OCI-LY1 (cell line): ENCODE measurements around the gene FAM204A.

Source experiments
- H2AFZ ChIP-seq: fragments of 200-600 bp; sonication (generic), shearing (Covaris generic); 2 replicates; pipeline ENCODE4 v1.6.0; 2014; ENCODE audit warnings: antibody characterized with exemption, mild to moderate bottlenecking, low read length
- H3F3A ChIP-seq: fragments of 200-600 bp; sonication (generic), shearing (Covaris generic); 2 replicates; pipeline ENCODE4 v1.6.0; 2014; ENCODE audit warnings: mild to moderate bottlenecking, antibody characterized with exemption, low read length, moderate library complexity; ENCODE audit not compliant: insufficient read depth
- H3K27ac ChIP-seq: fragments of 200-600 bp; sonication (generic); 2 replicates; pipeline ENCODE4 v1.5.1; 2014; ENCODE audit warnings: low read length, mixed run types, mild to moderate bottlenecking, low read depth; ENCODE audit not compliant: poor library complexity, severe bottlenecking
- H3K27me3 ChIP-seq: fragments of 200-600 bp; sonication (generic); 2 replicates; pipeline ENCODE4 v1.6.0; 2014; ENCODE audit warnings: antibody characterized with exemption, mild to moderate bottlenecking, low read length, moderate library complexity; ENCODE audit not compliant: insufficient read depth
- H3K36me3 ChIP-seq: fragments of 200-600 bp; sonication (generic); 2 replicates; pipeline ENCODE4 v1.6.1; 2014; ENCODE audit warnings: mild to moderate bottlenecking, antibody characterized with exemption, low read length, moderate library complexity, mixed read lengths; ENCODE audit not compliant: insufficient read depth
- H3K4me1 ChIP-seq: fragments of 200-600 bp; sonication (generic); 2 replicates; pipeline ENCODE4 v1.5.1; 2014; ENCODE audit warnings: mild to moderate bottlenecking, low read length, moderate library complexity; ENCODE audit not compliant: insufficient read depth, severe bottlenecking
- H3K4me2 ChIP-seq: fragments of 200-600 bp; sonication (generic), shearing (Covaris generic); 2 replicates; pipeline ENCODE4 v1.6.1; 2014; ENCODE audit warnings: low read length
- H3K4me3 ChIP-seq: fragments of 200-600 bp; sonication (generic); 2 replicates; pipeline ENCODE4 v1.5.1; 2014; ENCODE audit warnings: low read length, low read depth, mild to moderate bottlenecking, mixed read lengths; ENCODE audit not compliant: poor library complexity, severe bottlenecking
- H3K79me2 ChIP-seq: fragments of 200-600 bp; shearing (Covaris generic); 2 replicates; pipeline ENCODE4 v1.6.1; 2016; ENCODE audit warnings: mixed run types, low read length, mixed read lengths; ENCODE audit not compliant: insufficient read depth
- H3K9ac ChIP-seq: fragments of 200-600 bp; sonication (generic), shearing (Covaris generic); 2 replicates; pipeline ENCODE4 v1.6.1; 2014; ENCODE audit warnings: mild to moderate bottlenecking, low read length, mixed read lengths
- H3K9me2 ChIP-seq: fragments of 200-600 bp; sonication (generic), shearing (Covaris generic); 2 replicates; pipeline ENCODE4 v1.6.1; 2014; ENCODE audit warnings: low read depth, mild to moderate bottlenecking, low read length, mixed read lengths
- H3K9me3 ChIP-seq: fragments of 200-600 bp; shearing (Covaris generic); 2 replicates; pipeline ENCODE4 v1.6.1; 2014; ENCODE audit warnings: low read length, mixed read lengths
- H4K20me1 ChIP-seq: fragments of 200-600 bp; sonication (generic), shearing (Covaris generic); 2 replicates; pipeline ENCODE4 v1.6.0; 2016; ENCODE audit warnings: mild to moderate bottlenecking, low read length; ENCODE audit not compliant: insufficient read depth
- EZH2 ChIP-seq: fragments of 200-600 bp; sonication (generic), shearing (Covaris generic); IDR thresholded peaks from 2 replicates; pipeline ENCODE4 v1.8.0; 2017; ENCODE audit warnings: borderline replicate concordance, mixed run types, mild to moderate bottlenecking, antibody characterized with exemption, low read length, moderate library complexity, mixed read lengths
- TF ChIP-seq, protein P1 (sequence below): fragments of 200-600 bp; sonication (generic), shearing (Covaris generic); IDR thresholded peaks from 2 replicates; pipeline ENCODE4 v1.5.1; 2017; ENCODE audit warnings: mild to moderate bottlenecking, antibody characterized with exemption, low read length, moderate library complexity, mixed read lengths

FAM204A gene

DNA sequence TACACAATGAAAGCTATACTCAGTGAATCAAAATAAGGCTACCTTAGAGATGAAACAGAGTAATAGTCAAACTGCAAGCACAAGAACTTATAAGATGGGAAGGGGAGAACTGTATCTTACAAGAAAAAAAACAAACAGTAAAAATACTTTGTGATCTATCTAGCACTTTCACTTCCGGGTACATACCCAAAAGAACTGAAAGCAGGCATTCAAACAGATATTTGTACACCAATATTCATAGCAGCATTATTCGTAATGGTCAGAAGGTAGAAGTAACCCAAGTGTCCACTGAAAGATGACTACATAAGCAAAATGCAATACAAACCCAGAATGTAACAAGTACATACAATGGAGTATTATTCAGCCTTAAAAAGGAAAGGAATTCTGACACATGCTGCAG lies 18.0 kb downstream of the FAM204A start:
- H3K79me2 ChIP-seq, result no peaks in the 10 kb centered on the region
- H3K27ac ChIP-seq, result no peak overlapping the region
- TF ChIP-seq EZH2, result no peak
- TF ChIP-seq, protein P1, sequence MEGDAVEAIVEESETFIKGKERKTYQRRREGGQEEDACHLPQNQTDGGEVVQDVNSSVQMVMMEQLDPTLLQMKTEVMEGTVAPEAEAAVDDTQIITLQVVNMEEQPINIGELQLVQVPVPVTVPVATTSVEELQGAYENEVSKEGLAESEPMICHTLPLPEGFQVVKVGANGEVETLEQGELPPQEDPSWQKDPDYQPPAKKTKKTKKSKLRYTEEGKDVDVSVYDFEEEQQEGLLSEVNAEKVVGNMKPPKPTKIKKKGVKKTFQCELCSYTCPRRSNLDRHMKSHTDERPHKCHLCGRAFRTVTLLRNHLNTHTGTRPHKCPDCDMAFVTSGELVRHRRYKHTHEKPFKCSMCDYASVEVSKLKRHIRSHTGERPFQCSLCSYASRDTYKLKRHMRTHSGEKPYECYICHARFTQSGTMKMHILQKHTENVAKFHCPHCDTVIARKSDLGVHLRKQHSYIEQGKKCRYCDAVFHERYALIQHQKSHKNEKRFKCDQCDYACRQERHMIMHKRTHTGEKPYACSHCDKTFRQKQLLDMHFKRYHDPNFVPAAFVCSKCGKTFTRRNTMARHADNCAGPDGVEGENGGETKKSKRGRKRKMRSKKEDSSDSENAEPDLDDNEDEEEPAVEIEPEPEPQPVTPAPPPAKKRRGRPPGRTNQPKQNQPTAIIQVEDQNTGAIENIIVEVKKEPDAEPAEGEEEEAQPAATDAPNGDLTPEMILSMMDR, result no peak
- no peaks in the 10 kb centered on the region for H3K9me2 ChIP-seq
- H3K9me3 ChIP-seq, result no peaks in the 10 kb centered on the region
- no peak overlapping the region for H3K4me3 ChIP-seq
- H3K4me2 ChIP-seq, result no peak overlapping the region
- H3K9ac ChIP-seq, result no peak overlapping the region
- no peaks in the 10 kb centered on the region for H4K20me1 ChIP-seq
- H3K27me3 ChIP-seq, result no peaks in the 10 kb centered on the region
- no peaks in the 10 kb centered on the region for H3K4me1 ChIP-seq
- H3K36me3 ChIP-seq, result peaks cover 83% of the 10 kb centered on the region
- no peaks in the 10 kb centered on the region for H3F3A ChIP-seq
- no peak overlapping the region for H2AFZ ChIP-seq

DNA sequence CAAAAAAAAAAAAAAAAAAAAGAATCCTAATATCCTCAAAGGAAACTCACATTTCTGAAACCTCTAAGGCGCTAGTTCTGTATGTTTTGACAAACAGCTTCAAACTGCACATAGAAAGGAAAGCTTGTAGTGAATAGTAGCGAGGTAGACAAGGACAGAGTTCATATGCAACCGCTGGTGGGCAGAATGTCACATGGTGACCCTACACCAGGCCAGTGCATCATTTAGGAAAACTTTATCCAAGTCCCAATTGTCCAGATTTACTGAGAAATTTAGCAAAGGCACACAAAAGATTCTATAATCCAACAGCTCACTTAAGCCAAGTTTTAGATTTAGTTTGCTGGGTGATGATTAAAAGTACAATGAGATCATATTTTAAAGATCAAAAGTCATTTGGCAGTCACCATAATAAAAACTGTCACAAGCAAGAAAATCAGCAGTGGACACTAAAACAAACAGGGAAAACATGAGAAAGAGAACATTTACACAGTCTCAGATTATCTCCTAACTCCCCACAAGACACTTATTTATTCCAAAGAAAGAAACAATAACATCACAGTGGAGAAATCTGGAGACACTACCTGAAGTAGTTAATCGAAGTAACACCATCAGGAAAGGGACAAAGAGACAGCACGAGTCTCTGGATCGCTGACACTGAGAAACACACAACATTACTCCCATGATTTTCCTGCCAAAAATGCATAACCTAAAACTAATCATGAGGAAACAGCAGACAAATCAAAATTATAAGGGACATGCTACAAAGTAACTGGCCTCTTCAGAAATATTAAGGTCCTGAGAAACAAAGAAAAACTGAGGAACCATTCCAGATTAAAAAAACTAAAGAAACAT lies 20.2 kb downstream of the FAM204A start:
- H3K4me2 ChIP-seq, result no peak overlapping the region
- H3F3A ChIP-seq, result no peaks in the 10 kb centered on the region
- H3K4me3 ChIP-seq, result no peak overlapping the region
- no peaks in the 10 kb centered on the region for H3K27me3 ChIP-seq
- no peak overlapping the region for H3K9ac ChIP-seq
- H3K4me1 ChIP-seq, result no peaks in the 10 kb centered on the region
- no peak overlapping the region for H3K27ac ChIP-seq
- peaks cover 64% of the 10 kb centered on the region for H3K36me3 ChIP-seq
- H3K9me2 ChIP-seq, result no peaks in the 10 kb centered on the region
- H2AFZ ChIP-seq, result no peak overlapping the region
- no peaks in the 10 kb centered on the region for H4K20me1 ChIP-seq
- no peaks in the 10 kb centered on the region for H3K9me3 ChIP-seq
- TF ChIP-seq, protein P1, result no peak
- TF ChIP-seq EZH2, result no peak
- no peaks in the 10 kb centered on the region for H3K79me2 ChIP-seq

DNA sequence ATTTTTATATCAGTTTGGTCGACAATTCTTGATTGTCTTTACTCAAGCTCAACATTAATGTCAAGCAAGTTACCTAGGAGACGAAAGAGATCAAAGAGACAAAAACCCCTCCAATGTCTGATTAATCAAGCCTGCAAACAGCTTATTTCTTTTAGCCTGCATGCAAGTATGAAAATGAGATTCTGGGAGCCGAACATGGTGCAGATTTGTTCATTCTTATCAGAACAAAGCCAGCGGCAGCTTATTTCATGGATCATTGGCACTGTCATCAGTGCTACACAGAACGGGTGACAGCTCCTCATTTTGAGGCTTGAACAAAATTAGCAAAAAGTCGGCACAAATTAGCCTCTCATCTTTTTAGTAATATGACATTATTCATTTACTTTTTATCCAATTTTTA lies 26.5 kb downstream of the FAM204A start:
- Histone ChIP-seq H3K9ac (no peak overlapping the region), H3K27me3 (no peaks in the 10 kb centered on the region), H3K4me1 (no peaks in the 10 kb centered on the region), H3K9me3 (no peaks in the 10 kb centered on the region), H3K79me2 (no peaks in the 10 kb centered on the region), H3K4me2 (no peak overlapping the region), H3K36me3 (peaks cover 17% of the 10 kb centered on the region), H3K9me2 (no peaks in the 10 kb centered on the region), H3F3A (no peaks in the 10 kb centered on the region), H3K4me3 (no peak overlapping the region), H2AFZ (no peak overlapping the region), H4K20me1 (no peaks in the 10 kb centered on the region), H3K27ac (no peak overlapping the region)
- TF ChIP-seq EZH2, result no peak
- TF ChIP-seq, protein P1, result no peak
